Glomerular visceral epithelial cell (primary cell): ENCODE results near the gene GAA.

Source experiments
- DNase-seq: peaks from one replicate; pipeline ENCODE4 v3.0.0-alpha.2; 2016; ENCODE audit errors: extremely low spot score

Gene GAA

DNA sequence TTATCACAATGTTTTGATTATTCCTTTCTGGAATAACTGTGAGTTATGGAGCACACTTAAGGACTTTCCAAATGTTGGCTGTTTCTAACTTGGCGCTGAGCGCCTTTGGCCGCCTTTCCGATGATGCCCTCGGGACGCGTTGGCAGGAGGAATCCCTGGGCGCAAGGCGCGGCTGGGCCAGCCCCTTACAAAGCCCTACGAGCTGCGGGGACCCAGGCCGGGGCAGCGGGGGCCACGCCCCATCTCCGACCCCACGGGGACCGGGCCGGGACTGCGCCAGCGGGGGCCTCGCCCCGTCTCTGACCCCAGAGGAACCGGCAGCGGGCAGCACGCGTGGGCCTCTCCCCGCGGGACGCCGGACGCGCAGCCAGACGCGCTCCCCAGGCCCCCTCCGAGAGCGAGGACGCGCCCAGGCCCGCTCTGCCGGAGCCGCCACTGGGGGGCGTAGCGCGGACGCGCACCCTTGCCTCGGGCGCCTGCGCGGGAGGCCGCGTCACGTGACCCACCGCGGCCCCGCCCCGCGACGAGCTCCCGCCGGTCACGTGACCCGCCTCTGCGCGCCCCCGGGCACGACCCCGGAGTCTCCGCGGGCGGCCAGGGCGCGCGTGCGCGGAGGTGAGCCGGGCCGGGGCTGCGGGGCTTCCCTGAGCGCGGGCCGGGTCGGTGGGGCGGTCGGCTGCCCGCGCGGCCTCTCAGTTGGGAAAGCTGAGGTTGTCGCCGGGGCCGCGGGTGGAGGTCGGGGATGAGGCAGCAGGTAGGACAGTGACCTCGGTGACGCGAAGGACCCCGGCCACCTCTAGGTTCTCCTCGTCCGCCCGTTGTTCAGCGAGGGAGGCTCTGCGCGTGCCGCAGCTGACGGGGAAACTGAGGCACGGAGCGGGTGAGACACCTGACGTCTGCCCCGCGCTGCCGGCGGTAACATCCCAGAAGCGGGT, at the start of gene GAA:
Gene GAA (plus strand): TSS at position 571 of the 935 bp plus-strand sequence. CDS start 3,006 bp downstream, outside the sequence.
- DNase-seq: peak; percentile 90

DNA sequence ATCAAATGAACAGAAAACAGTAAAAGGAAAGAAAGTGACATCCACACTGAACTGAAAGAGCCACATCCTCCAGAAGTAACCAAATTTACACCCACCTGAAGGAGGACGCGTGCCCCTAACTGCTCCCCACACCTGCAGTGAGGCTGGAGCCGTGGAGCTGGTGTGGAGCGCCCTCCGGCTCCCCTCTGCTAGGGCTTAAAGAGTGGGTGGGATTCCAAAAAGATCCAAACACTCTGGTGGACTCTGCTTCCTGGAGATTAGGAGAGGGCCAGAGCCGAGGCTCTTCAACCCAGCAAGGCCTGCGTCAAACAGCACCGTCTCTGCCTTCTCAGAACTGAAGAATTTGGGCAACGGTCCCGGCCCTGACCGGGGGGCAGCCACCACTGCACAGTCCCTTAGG, 49.7 kb upstream of the GAA start:
- no peak for DNase-seq

DNA sequence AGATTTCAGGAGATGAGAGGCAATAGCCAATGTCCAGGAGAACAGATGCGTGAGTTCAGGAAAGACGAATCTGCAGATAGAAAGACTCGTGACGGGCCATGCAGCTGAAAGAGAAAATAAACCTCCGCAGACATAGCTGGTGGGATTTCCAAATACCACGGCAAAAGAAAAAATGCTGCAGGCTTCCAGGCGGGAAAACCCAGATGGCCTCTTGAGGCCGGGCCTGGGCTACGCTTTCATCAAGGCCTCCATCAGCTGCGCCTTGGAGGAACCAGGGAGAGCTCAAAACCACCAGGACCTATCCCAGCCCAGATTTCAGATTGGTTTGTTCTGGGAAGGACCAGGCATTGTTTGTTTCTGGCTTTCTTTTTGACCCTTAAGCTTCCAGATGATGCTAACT, 48.3 kb upstream of the GAA start:
- DNase-seq: no peak

DNA sequence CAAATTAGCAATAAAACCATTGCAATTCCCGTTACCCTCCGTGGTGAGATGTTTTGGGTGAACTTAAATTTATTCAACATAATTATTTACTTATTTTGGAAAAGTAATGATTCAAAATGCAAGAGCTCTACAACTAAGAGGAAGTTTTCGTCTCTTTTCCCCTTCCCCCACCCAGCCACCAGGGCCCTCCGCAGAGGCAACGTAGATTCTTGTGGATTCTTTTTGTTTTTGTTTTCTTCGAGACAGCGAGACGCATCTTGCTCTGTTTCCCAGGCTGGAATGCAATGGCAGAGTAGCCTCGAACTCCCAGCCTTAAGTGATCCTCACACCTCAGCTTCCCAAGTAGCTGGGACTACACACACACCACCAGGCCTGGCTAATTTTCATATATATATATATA, 45.8 kb upstream of the GAA start:
- DNase-seq: no peak

DNA sequence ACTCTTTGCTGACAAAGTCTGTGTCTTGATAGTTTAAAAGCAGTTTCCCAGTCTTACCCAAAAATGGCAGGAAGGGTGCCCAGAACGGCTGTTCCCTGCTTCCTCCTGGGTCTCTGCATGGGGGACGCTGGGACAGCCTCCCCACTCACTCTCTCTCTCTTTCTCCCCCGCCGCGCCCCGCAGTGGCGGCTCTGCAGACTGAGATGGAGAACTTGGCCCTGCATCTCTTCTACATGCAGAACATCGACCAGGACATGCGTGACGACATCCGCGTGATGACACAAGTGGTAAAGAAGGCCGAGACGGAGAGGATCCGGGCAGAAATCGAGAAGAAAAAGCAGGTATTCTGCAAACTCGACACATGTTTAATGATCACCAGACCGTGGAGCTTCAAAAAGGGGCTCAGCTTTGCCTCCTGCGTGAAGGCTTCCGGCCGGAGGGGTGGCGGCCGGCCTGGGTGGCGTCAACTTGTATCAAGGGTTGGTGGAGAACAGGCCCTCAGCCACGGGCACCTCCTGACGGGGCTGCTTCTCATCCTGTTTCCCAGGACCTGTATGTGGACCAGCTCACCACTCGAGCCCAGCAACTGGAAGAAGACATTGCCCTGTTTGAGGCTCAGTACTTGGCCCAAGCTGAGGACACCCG, 42.9 kb upstream of the GAA start:
- DNase-seq: no peak

DNA sequence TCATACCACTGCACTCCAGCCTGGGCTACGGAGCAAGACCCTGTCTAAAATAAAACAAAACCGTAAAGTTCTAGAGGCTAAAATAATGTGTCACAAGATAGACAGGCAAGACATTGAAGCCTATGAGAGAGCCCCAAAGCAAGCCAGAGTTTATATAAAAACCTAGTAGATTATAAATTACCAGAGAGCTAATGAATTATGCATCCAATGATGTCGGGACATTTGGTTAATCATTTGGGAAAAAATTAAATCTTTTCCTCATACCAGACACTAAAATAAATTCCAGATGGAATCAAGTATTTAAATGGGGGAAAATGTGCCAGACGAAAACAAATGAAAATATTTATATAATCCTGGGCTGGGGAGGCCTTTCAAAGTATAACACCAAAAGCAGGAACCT, 40.7 kb upstream of the GAA start:
- DNase-seq: no peak

DNA sequence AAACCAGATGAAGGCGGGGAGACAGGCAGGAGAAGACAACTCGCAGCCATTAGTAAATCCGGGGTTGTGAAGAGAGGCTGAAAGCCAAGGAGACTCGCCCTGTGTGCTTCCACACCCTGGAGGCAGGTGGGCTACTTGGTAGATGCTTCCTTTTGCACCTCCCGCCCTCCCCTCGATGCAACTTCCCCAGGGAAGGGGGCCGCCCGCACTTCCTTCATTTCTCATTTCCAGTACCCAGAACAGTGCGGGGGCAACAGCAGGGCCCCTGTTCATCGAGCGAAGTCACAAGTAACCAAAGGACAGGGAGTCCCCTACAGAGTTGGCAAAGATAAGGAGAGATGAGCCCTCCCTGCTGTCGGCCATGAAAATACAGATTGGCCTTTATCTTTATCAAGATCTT, 40.0 kb upstream of the GAA start:
- no peak for DNase-seq

DNA sequence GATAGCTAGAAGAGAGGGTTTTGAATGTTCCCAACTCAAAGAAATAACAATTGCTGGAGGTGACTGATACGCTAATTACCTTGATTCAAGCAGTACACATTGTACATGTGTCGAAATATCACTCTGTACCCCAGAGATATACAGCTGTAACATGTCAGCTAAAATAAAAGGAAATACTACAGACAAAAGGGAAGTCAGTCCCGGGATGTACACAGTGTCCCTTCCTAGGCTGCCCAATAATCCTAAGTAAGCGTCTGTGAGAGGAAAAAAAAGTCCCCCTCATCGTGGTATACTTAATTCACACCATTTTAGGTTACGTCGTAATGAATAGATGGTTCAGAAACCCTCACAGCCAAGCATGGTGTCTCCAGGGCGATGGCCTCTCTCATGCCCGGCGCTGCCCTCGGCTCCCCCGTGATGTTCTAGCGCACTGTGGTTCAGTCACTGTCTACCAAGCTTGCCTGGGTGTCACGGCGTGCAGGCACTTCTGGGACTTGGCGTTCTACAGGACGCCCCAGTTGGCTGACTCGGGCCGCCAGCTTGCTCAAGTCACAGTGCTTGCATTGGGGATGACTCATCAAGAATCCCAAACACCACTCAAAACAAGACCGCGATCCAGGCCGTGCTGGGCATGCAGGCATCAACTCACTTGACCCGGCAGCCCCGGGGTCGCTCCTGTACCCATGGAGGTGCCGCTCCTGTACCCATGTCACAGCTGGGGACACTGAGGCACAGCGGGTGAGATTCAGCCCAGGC, 37.4 kb upstream of the GAA start:
- peak; percentile 51 for DNase-seq

DNA sequence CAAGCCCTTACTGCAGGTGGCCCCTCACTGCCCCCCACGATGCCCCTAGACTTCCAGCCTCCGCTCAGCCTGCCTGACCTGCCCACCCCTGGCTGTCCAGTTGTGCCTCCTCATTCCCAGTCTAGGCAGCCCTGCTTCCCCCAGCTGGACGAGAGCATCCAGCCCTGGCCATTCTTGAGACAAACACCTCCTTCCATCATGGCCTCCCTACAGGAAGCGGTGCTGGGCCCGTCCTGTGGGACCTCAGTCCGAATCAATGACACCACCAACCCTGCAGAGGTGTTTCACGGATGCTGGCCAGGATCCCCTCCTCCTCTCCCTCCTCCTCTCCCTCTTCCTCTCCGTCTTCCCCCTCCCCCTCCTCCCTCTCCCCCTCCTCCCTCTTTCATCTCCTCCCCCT, 36.7 kb upstream of the GAA start:
- no peak for DNase-seq

DNA sequence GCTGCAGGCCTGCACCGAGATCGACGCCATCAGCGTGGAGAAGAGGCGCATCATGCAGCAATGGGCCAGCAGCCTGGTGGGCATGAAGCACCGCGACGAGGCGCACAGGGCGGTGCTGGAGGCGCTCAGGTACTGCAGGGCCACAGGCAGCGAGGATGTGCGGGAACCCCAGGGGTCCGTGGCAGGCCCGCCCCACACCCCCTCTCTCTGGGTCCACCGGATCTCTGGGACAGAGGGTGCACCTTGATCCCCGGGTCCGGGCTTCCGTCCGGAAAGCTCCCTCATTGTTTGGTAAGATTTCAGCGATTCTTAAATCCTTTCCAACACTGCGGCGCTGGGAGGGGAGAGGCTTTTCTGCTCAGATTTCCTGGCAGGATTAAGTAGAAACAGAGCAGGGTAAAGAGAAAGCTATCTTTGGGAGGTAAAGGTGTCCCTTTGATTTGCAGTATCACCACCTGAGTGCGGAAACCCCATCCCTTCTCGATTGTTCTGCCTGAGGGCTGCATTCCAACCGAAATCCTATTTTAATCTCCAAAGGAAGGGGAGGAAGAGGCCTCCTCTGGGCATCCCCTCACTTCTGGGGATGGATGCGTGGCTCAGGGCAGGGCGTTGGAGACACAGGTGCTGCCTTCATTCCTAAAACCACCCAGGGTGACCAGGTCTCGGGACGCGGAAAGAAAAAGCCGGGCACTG, 35.8 kb upstream of the GAA start:
- DNase-seq: no peak

DNA sequence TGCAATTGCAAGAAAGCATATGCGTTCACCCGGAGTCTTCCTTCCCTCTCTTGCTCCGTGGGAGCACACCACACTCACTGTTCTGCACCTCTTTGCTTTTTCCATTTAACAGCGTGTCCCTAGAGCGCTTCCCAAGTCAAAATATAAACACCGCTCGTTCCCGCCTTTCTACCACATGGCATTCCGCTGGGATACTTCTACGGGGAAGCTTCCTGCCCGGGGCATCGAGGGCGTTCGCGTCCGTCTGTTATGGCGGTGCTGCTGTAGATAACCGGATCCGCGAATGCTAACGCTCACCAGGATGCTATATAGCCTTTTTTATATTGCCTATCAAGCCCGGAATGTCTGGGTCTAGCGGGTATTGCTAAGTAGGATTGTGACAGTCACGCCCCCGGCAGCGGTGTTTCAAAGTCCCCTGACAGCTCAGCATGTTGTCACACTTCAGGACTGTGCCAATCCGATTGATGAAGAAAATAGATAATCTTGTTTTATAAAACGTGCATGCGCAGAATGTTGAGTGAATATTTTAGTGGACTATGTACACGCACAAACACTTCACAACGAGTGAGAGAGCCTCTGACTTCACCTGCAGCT, 33.9 kb upstream of the GAA start:
- no peak for DNase-seq

DNA sequence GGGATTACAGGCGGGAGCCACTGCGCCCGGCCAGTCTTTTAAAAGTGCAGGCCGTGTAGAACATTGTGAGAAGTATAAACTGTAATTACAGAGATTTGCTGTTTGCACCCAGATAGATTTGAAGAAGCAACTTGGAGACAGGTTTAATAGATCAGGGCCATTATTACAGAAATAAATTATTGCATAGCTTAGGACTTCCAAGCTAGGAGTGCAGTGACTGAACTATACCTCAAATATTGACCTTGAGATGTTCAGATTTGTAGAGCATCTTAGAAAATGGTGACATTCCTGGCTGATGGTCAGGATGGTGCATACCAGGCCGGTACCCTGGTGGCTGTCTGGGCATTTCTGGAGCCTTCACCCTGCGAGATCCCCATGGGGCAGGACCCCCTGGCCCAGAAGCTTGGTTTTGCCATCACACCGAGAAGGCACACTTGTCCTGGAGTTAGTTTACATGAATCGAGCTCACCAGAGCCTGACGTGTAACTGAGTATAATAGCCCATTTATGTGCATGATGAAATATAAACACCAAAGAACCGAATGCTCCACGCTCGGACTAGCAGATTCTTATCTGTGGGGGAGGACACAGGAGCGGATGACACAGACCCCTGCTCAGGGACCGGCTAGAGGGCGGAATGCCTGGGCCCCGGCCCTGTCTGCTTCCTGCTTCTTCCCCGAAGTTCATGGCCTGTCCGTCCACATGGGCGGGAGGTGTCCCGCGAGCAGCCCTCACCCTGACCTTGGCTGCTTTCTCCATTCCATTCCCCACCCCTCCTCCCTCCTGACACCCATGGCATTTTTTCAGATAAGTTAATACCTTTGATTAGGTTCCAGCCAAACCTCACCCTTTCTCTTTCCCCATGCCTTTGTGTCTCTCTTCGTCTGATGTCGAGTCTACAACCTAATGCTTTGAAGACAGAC, 32.8 kb upstream of the GAA start:
- no peak for DNase-seq

DNA sequence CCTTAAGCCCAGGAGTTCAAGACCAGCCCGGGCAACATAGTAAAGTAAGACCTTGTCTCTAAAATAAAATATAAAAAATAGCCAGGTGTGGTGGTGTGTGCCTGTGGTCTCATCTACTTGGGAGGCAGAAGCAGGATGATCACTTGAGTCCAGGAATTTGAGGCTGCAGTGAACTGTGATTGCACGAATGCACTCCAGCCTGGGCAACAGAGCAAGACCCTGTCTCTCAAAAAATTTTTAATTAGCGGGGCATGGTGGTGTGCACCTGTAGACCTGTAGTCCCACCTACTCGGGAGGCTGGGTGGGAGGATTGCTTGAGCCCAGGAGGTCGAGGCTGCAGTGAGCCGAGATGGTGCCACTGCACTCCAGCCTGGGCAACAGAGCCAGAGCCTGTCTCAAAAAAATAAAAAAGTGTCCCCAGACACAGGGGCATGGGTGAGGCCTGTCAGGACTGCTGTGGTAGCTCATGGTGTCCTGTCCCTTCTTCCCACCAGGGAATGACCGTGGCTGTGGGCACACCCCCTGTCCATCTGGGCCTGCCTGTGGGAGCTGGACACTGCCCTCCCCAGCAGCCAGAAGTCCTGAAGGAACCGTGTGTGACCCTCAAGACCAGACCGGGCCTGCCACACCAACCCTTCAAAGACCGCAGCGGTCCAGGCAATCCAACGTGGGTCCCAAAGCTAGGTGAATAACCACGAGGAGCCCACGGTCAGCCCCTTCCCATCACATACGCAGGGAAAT, 30.8 kb upstream of the GAA start:
- no peak for DNase-seq

DNA sequence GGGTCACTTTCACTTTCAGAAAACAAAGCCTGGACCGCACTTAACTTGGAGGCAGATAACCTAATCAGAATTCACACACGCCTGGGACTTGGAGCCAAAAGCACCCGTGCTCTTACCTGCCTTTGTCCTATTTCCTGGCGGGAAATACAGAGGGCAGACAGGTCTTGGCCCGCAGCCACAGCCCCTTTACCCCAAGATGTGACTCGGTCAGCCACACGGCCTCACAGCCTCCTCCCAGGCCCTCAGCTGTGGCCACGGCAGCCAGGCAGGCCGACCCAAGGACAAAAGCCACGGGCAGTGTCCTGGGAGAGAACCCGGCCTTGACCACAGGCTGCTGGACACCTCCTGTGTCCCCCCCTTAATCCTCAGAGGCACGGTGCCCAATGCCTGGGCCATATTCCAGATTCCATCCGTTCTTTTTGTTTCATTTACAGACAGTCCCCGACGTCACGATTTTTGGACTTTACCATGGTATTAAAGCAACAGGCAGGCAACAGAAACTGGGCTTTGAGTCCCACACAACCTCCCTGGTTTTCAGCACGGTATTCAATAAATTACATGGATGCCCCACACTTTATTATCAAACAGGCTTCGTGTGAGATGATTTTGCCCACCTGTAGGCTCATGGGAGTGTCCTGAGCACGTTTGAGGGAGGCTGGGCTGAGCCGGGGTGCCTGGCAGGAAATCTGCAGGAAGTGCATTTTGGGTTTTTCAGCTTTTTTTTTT, 30.1 kb upstream of the GAA start:
- DNase-seq: no peak

DNA sequence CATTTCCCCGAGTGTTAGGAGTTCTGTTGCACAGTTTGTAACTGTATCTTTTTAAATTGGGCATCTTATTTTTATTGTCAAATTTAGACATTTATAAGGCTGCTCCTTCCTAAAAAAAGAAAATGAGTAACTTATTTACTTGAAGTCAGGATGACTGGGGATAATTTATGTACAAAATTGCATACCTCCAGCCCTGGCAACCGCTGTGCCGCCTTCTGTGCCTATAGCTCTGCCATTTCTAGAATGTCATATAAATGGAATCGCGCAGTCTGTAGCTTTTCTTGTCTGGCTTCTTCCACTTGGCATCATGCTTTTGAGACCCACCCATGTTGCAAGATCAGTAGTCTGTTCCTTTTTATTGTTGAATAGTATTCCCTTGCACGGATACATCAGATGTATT, 29.0 kb upstream of the GAA start:
- DNase-seq: no peak

DNA sequence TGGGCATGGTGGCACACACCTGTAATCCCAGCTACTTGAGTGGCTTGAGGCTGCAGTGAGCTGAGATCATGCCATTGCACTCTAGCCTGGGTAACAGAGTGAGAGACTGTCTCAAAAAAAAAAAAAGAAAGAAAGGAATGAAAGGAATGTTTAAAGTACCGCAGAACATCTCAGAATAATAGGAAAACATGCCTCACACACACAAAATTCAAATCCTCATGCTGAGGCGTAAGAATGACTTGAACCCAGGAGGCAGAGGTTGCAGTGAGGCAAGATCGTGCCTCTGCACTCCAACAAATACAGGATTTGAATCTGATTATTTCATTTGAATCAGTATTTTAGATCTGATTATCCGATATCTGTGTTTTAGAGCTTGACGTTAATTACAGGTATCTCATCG, 21.3 kb upstream of the GAA start:
- DNase-seq: no peak

DNA sequence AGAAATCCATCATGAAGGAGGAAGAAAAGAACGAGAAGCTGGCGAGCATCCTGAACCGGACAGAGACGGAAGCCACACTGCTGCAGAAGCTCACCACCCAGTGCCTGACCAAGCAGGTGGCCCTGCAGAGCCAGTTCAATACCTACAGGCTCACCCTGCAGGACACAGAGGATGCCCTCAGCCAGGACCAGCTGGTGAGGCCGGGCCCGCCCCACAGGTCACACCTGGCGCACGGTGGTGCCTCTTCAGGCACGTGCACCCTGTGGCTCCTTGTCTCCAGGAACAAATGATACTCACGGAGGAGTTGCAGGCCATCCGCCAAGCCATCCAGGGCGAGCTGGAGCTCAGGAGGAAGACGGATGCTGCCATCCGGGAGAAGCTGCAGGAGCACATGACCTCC, 19.8 kb upstream of the GAA start:
- no peak for DNase-seq

DNA sequence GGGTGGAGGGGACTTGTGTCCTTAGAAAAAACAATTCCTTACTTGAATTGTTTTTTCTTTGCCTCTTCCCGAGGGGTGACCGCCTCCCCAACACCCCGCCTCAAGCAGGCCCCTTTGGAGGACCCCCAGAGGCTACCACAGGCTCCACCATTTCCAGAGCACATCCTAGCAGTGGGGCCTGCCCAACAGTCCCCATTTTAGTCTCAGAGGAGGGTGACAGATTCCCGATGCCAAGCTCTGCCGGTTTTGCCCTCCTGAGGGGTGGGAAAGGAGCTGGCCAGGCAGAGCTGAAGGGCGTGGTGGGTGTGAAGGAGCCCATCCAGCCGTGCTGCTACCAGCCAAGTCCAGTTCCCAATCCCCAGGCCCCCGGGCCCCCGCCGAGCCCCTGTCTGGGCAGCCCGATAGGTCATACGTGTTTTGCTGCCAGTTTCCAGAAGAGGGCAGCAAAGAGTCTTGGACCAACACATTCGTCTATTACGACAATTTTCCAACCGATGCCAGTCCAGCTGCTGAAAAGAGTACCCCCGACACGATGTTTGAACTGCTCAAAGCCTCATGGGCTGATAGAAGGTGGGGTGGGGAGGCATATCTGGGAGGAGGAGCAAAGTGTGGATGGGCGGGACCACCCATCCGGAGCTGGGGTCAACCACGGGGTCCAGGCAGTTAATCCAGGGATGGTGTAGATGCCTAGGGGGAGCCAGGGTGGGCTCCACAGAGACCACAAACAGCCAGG, 18.8 kb upstream of the GAA start:
- DNase-seq: peak; percentile 69
